Lower lobe of right lung (tissue), 2 donors: ENCODE results near the gene MLYCD. TPM values are rescaled to one million over a fixed set of nuclear protein-coding genes. Genes with fewer than 3 reads are reported as not detected.

Experiments
- ATAC-seq, 2 donors: fragments of 200-7000 bp; cut with Tn5 transposase; one replicate each; pipeline ENCODE4 v1.9.1; 2020 to 2022; ENCODE audit warnings: mild to moderate bottlenecking in 2 of 2, moderate library complexity in 2 of 2
- DNase-seq: peaks from one replicate; pipeline ENCODE4 v3.0.0-alpha.2; 2020
- H3K27ac ChIP-seq: fragments of 200-600 bp; one replicate; pipeline ENCODE4 v1.8.0; 2022
- H3K27me3 ChIP-seq: fragments of 200-600 bp; one replicate; pipeline ENCODE4 v1.8.0; 2022; ENCODE audit warnings: low read depth
- H3K36me3 ChIP-seq: fragments of 200-600 bp; one replicate; pipeline ENCODE4 v1.8.0; 2022; ENCODE audit warnings: mild to moderate bottlenecking
- H3K4me1 ChIP-seq: fragments of 200-600 bp; one replicate; pipeline ENCODE4 v1.8.0; 2022
- H3K4me3 ChIP-seq: fragments of 200-600 bp; one replicate; pipeline ENCODE4 v1.8.0; 2022; ENCODE audit warnings: mild to moderate bottlenecking
- H3K9me3 ChIP-seq: fragments of 200-600 bp; one replicate; pipeline ENCODE4 v1.8.0; 2022
- intact Hi-C: fragments of 100-400 bp; cut with DNase I; formaldehyde crosslinking; loops from one replicate; pipeline ENCODE4 v1.11.0; 2022
- total RNA-seq: library from RNA; stranded (reverse); fragmentation: NEBNext Ultra II Directional; extraction: Animal tissue kit (Norgen Biotek cat#: 25700); gene quantifications from one replicate; pipeline ENCODE4 v1.2.1, GENCODE V29; 2021
- TF ChIP-seq, protein P1 (sequence below): fragments of 200-600 bp; IDR thresholded peaks from one replicate; pipeline ENCODE4 v1.8.0; 2022; ENCODE audit warnings: antibody characterized with exemption, mild to moderate bottlenecking
- donor health status: DM: no; HTN: yes; CAD: no; lungs with severe emphysema.

MLYCD gene
- total RNA-seq, 1 donor from 2014 or later, result 9.1 TPM

DNA sequence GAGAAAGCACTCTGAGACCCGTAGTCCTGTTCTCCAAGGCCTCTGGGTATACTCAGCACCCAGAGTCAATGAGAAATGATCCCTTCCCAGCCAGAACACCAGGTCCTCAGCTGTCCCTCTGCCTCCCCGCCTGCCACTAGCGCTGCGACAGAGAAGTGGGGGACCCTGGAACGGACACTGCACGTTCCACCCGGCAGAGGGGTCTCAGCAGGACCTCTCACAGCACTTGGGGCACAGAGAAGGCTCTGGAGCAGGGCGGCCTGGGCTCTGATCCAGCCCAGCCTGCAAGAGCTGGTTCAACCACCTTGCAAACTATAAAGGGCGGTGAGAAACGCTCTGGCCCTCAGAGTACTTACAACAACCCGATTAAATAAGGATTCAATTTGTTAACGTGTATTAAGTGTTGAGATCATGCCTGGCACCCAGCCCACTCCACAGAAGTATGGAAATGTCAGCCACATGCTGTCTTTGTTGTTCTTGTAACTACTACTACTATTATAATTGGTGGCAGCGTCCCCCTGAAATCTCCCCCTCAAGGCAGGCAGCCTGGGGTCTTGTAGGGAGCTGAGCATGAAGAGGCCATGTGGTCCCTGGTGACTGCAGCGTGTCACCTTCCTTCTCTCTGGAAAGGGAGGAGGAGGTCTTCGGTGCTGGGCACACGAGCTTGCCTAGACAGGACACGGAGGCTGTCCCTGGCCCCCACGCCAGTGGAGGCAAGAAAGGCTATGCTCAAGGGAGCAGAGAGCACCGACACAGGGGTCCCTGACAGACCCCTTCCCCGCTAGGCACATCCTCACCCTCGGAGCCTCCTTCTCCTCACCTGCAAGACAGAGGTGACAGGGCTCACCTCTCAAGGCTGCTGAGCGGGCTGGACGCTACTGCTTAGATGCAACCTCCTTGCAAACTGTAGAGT is 56.6 kb downstream of the MLYCD start:
- H3K36me3 ChIP-seq, result peaks cover 21% of the 10 kb centered on the region
- intact Hi-C loops, result no loop called here
- ATAC-seq (no peak), DNase-seq (no peak)
- TF ChIP-seq, protein P1, sequence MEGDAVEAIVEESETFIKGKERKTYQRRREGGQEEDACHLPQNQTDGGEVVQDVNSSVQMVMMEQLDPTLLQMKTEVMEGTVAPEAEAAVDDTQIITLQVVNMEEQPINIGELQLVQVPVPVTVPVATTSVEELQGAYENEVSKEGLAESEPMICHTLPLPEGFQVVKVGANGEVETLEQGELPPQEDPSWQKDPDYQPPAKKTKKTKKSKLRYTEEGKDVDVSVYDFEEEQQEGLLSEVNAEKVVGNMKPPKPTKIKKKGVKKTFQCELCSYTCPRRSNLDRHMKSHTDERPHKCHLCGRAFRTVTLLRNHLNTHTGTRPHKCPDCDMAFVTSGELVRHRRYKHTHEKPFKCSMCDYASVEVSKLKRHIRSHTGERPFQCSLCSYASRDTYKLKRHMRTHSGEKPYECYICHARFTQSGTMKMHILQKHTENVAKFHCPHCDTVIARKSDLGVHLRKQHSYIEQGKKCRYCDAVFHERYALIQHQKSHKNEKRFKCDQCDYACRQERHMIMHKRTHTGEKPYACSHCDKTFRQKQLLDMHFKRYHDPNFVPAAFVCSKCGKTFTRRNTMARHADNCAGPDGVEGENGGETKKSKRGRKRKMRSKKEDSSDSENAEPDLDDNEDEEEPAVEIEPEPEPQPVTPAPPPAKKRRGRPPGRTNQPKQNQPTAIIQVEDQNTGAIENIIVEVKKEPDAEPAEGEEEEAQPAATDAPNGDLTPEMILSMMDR, result no peak
- H3K27me3 ChIP-seq, result no peaks in the 10 kb centered on the region
- peak overlapping the region; percentile 92 for H3K27ac ChIP-seq
- H3K9me3 ChIP-seq, result no peaks in the 10 kb centered on the region
- peaks cover 28% of the 10 kb centered on the region for H3K4me1 ChIP-seq
- no peak overlapping the region for H3K4me3 ChIP-seq

DNA sequence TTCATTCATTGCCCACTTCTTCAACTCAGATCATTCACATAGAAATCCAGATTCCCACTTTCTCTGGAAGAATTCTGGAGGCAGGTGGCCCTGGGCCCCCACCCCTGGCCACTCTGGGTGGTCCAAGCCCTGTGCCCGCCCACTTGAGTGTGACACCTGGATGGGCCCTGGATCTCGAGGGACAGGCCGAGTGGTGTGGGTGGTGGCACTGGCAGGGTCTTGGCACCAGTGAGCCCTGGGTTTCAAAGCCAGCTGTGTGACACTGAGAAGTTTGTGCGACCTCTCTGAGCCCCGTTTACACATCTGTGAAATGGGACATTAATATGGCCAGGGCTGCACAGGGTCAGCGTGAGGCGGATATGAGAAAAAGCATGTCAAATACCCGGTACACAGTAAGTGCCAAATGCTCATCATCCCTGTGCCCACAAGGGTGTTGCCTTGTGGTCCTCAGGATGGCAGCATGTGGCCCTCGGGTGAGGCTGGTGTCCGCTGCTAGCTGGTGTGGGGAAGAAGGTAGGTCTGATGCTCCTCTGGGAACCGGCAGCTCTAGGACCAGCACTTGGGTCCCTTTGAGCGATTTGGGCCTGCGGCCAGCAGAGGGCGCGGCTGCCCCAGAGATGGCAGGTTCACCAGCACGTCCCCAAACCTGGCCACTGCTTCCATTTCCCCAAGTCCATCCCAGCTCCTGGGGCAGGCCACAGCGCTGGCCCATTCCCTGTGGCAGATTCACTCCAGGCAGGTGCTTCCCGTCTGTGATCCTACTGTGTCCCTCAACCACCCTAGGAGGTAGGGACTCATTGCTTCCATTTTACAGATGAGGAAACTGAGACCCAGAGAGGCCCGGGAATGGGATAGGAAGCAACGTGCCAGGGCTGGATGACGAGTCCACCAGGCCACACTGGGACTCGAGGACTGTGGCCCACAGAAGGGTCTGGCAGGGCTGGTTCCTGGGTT is 57.7 kb downstream of the MLYCD start:
- peaks cover 32% of the 10 kb centered on the region for H3K36me3 ChIP-seq
- peak in 1 of 2 donors; percentile 34 for ATAC-seq
- H3K27ac ChIP-seq, result no peak overlapping the region
- H3K9me3 ChIP-seq, result no peaks in the 10 kb centered on the region
- TF ChIP-seq, protein P1, result peak; percentile 82
- intact Hi-C loops, result no loop called here
- peak; percentile 90 for DNase-seq
- no peaks in the 10 kb centered on the region for H3K27me3 ChIP-seq
- peaks cover 28% of the 10 kb centered on the region for H3K4me1 ChIP-seq
- H3K4me3 ChIP-seq, result no peak overlapping the region

DNA sequence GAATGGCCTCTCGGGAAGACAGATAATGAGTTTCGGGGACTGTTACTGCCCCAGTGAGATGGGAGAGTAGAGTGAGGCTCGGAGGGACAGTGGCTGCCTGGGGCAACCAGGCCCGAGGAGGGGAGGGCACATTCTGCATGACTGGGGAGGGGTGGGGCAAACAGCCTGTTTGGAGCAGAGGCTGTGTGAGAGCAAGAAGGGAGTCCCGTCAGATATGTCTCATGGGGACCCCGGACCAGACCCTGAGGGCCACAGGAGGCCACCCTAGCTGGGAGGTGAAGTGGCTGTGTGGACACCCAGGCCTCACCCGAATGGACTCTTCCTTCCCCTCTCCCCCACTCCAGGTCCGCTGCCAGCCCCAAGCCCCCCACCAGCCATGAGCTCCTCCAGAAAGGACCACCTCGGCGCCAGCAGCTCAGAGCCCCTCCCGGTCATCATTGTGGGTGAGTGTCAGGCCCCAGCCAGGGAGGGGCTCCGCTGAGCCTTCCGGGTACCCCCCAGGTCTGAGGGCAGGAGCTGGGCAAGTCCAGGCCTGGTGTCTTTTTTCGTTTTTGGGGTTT is 58.5 kb downstream of the MLYCD start:
- TF ChIP-seq, protein P1, result no peak
- ATAC-seq, result no peak
- no peak overlapping the region for H3K4me3 ChIP-seq
- H3K27me3 ChIP-seq, result no peaks in the 10 kb centered on the region
- no peak for DNase-seq
- peaks cover 27% of the 10 kb centered on the region for H3K4me1 ChIP-seq
- no peak overlapping the region for H3K27ac ChIP-seq
- intact Hi-C loops, result no loop called here
- H3K36me3 ChIP-seq, result peaks cover 34% of the 10 kb centered on the region
- H3K9me3 ChIP-seq, result no peaks in the 10 kb centered on the region

DNA sequence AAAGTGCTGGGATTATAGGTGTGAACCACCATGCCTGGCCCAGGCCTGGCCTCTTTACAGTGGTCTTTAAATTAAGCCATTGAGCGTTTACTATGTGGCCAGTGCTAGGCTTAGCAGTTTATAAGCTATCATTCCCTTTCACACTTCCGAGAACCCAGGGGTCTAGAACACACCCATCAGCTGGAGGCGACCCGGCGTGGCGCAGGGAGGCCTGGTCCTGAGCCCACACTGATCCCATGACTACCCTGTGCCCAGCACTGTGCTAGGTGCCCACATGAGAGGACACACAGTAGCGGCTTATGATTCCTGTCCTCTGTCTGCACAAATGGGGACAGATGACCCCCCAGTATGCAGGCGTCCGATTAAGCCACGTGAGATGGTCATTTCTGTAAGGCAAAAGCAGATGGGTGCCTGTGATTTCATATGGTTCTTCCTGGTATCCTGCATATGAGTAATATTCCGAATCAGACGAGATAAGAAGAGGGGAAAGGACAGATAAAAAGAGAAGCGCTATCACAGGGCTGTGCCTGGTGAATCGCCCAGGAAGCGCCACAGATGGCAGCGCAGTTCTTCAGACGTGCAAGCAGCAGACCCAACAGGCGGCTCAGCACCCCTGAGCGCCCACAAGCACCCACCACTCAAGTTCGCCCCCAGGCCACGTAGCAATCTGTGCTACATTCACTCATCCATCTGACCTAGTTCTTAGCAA is 59.4 kb downstream of the MLYCD start:
- TF ChIP-seq, protein P1, result no peak
- Histone ChIP-seq H3K4me1 (peaks cover 18% of the 10 kb centered on the region), H3K27me3 (no peaks in the 10 kb centered on the region), H3K36me3 (peaks cover 43% of the 10 kb centered on the region), H3K27ac (no peak overlapping the region), H3K4me3 (no peak overlapping the region), H3K9me3 (no peaks in the 10 kb centered on the region)
- ATAC-seq, result no peak
- DNase-seq, result no peak
- intact Hi-C loops, result no loop called here
